GM12891 (cell line): ENCODE measurements around the gene NR2F1-AS1.

Experiments
- DNase-seq: peaks from one replicate; pipeline ENCODE4 v3.0.0; 2011; ENCODE audit warnings: low spot score; ENCODE audit not compliant: insufficient read length
- FAIRE-seq: peaks from 2 replicates; lab custom pipeline; 2011; peaks lifted over from hg19 to GRCh38; lab: Jason Lieb, UNC
- PAX5 ChIP-seq: IDR thresholded peaks from 2 replicates; pipeline ENCODE4 v1.6.1; 2011; ENCODE audit warnings: low read length, moderate library complexity, mild to moderate bottlenecking; ENCODE audit not compliant: insufficient read depth, severe bottlenecking
- POLR2A ChIP-seq: IDR thresholded peaks from 2 replicates; pipeline ENCODE4 v1.6.1; 2011; ENCODE audit warnings: low read depth, low read length, control low read depth
- POLR2AphosphoS5 ChIP-seq: IDR thresholded peaks from 2 replicates; pipeline ENCODE4 v1.6.1; 2011; ENCODE audit warnings: low read depth, low read length, control low read depth
- POU2F2 ChIP-seq: IDR thresholded peaks from 2 replicates; pipeline ENCODE4 v1.6.1; 2011; ENCODE audit warnings: low read depth, mild to moderate bottlenecking, control low read depth, low read length, moderate library complexity
- SPI1 ChIP-seq: IDR thresholded peaks from 2 replicates; pipeline ENCODE4 v1.6.1; 2011; ENCODE audit warnings: low read depth, low read length, control low read depth
- TAF1 ChIP-seq: IDR thresholded peaks from 2 replicates; pipeline ENCODE4 v1.6.1; 2011; ENCODE audit warnings: low read depth, low read length, control low read depth

The NR2F1-AS1 gene

DNA sequence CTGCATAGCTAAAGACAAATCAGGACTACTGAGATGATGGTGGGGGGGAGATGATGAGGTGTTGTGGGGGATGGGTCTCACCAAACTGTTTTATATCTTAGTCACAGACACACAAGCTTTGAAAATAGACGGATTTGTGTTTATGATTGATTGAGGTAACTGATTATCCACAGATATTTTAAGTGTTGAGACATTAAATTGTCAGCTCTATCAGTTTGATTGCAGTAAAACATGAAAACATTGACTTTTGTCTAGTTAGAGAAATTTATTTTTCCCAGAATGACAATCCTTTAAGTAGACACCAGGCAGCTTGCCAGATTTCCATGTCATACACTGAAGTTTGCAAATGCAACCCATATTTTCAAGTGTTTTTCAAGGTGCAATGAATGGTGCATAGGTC is 149.8 kb downstream of the NR2F1-AS1 start:
- FAIRE-seq, result no peak
- no peak for DNase-seq
- TF ChIP-seq PAX5, result no peak
- TF ChIP-seq POU2F2, result no peak
- no peak for TF ChIP-seq POLR2A
- no peak for TF ChIP-seq TAF1
- TF ChIP-seq POLR2AphosphoS5, result no peak

DNA sequence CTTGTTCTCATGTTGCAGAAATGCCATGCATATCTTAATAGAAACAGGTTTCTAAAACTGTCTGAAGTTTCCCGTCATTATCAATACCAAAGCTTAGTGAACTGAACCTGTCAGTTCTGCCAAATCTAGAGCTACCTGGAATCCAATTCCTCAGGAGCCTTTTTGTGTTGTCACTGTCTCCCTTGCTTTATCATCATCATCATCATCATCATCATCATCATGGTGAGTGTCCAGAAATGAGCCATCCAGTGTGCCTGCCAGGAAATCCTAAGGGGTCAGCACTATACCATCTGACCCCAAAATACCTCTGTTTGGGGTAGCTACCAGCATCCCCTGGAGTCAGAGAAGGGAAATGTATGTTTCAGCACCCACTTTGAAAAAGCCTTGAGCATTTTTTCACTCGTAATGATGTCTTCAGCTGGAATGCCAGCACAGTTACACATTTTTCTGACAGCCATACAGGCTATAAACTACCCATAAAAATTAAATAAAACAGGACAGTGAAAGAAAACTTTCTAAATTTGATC is 150.3 kb downstream of the NR2F1-AS1 start:
- no peak for DNase-seq
- TF ChIP-seq SPI1 (no peak), TAF1 (no peak), POLR2A (no peak), POU2F2 (no peak), POLR2AphosphoS5 (no peak), PAX5 (no peak)
- FAIRE-seq, result no peak

DNA sequence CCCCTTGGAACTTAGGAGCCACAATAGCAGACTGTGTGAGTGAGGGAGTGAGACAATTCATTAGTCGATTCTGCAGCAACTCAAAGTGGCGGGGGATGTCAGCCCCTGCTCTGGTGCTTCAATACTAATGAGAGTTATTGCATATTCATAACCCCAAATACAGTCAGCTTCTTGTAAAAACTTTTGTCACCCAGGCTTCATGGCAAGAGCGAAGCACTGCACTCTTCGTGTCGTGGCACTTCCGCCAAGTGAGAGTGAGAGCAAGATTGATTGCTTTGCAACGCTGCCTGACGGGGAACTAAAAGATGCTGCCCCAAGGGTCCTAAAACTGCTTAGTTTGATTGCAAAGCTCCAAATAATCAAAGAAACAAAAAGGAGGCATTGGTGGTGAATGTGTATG is 150.9 kb downstream of the NR2F1-AS1 start:
- FAIRE-seq (no peak), DNase-seq (no peak)
- TF ChIP-seq POLR2AphosphoS5 (no peak), TAF1 (no peak), SPI1 (no peak), POU2F2 (no peak), POLR2A (no peak), PAX5 (no peak)

DNA sequence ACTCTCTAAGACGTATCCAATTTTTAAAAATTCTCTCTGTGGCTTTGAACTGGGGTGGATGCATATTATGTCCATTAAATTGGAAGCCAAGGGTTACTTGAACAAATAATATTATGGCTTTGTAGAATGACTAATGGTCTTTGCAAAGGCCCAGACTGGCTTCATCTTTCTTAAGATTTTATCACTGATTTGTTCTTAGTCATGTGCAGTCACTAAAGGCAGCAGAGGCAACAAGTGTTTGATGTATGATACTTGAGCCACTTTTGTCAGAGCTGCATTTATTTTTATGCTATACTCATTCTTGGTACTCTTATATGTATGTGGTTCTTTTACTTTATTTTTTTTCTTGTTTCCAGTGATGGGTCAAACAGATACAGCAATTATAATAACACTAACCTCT is 152.2 kb downstream of the NR2F1-AS1 start:
- DNase-seq (no peak), FAIRE-seq (no peak)
- TF ChIP-seq POLR2AphosphoS5, result no peak

DNA sequence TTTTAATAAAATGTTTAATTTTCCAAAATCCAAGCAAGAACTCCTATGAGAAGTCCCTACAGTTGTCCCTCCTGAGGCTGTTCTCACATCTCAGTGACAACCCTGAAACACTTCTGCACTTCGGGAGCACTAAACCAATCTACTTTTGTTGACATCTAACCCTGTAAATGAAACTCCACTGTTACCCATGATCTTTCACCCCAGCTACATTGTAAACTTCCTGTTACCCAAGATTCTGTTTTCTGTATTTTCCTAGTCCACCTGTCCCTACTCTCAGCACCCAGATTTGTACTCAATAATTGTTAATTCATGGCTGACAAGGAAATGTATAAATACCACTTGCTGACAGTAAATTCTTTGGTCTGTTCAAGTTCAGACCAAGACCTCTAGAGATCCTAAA is 153.7 kb downstream of the NR2F1-AS1 start:
- FAIRE-seq (no peak), DNase-seq (no peak)
- TF ChIP-seq SPI1 (no peak), POU2F2 (no peak), TAF1 (no peak), PAX5 (no peak), POLR2A (no peak), POLR2AphosphoS5 (no peak)

DNA sequence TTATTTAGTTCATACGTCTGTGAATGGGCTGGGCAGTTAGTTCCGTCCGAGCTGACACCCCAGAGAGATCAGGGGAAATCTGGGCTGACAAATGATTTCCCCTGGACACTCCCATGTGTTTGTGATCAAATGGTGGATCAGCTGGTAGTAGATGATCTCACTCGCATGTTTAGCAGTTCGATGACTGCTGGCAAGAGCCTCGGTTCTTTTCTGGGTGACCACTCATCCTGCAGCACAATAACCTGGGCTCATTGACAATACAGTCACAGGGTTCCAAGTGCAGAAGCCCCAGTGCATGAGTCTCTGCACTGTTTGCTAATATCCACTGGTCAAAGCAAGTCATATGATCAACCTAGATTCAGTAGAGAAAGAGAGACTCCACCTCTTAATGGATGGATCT is 155.9 kb downstream of the NR2F1-AS1 start:
- no peak for TF ChIP-seq TAF1
- TF ChIP-seq PAX5, result no peak
- TF ChIP-seq SPI1, result no peak
- TF ChIP-seq POLR2AphosphoS5, result no peak
- DNase-seq, result no peak
- FAIRE-seq, result no peak

DNA sequence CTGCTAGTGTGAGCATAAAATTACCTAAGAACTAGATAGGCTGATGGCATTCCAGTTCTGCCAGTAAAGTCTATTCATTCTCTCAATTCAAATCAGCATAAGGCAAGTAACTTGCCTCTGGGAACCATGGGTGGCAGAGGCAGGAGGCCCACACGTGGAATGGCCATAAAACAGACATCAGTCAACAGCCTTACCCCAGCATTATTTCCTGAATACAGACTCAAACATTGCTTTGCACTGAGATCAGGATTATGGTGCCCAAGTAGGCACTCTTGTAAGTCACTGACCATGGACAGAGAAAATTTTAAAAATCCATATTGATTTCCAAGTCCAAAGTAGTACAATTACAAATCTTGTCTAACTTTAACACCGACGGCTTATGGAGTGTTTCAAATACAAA is 157.7 kb downstream of the NR2F1-AS1 start:
- FAIRE-seq (no peak), DNase-seq (no peak)
- no peak for TF ChIP-seq PAX5
- TF ChIP-seq SPI1, result no peak
- no peak for TF ChIP-seq POLR2AphosphoS5
- no peak for TF ChIP-seq POU2F2
- TF ChIP-seq POLR2A, result no peak
- TF ChIP-seq TAF1, result no peak

DNA sequence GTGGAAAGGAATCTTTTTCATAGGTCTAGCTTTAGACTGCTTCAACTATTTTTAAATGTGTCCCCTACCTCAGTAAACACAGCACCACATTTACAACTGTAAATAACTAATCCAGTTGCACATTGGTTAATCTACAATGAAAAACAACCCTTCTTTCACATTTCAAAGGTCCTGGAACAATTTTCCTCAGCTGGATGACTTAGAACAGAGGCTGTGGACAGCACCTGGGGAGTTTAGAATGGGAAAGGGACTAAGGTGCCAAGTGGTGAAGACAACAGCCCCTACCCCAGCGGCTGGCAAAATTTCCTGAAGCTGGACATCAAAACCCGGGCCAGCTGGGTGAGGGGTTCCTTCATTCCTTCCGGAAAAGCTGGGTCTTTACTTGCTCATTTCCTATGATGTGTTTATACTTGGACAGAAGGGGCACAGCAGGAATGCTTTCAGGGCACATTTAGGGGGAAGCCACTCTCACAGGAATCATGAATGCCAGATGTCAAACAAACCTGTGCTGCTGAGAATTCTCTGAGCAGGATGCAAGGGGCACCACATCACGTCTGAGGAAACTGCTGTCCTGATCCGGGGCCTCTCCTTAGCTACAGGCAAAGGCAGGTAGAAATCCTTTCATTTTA is 158.3 kb downstream of the NR2F1-AS1 start:
- TF ChIP-seq TAF1 (no peak), SPI1 (no peak), PAX5 (no peak), POLR2A (no peak), POU2F2 (no peak), POLR2AphosphoS5 (no peak)
- DNase-seq (no peak), FAIRE-seq (no peak)

DNA sequence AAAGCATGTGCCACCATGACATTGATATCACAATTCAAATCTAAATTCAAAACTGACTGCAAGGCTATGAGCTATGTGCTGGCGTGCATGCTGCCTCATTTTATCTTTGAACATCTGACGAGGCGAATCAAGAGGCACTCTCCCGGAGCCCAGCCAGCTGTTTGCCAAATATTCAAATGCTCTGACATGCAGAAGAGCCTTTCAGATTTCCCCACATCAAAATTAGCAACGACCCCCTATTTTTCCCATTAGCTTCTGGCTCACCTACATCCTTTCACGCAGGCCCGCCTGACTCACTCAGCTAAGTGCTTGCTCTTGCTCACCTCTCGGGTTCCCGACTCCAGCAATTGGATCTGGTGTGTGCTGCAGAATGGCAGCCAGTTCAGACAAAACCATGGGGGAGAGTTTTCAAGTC is 159.0 kb downstream of the NR2F1-AS1 start:
- TF ChIP-seq TAF1, result no peak
- TF ChIP-seq POLR2AphosphoS5, result no peak
- TF ChIP-seq SPI1, result no peak
- TF ChIP-seq POLR2A, result no peak
- TF ChIP-seq PAX5, result no peak
- no peak for TF ChIP-seq POU2F2
- DNase-seq (no peak), FAIRE-seq (no peak)

DNA sequence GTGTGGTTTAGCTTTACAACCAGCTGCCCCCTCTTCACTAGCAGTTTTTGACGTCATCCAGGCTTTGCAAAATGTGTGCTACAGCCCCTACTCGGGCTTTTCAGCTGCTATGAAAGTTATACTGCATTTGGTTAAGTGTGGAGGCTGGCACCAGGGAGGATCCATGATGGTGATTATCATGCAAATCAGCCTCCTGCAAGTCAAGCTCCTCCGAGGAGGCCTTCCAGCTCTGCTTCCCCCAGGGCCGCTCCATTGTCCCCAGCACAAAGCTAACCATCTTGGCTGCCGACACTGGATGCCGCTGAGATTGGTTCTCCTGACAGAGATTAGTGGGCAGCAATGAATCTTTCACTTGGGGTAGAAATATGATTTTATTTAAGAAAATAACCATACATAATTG is 159.6 kb downstream of the NR2F1-AS1 start:
- FAIRE-seq, result no peak

DNA sequence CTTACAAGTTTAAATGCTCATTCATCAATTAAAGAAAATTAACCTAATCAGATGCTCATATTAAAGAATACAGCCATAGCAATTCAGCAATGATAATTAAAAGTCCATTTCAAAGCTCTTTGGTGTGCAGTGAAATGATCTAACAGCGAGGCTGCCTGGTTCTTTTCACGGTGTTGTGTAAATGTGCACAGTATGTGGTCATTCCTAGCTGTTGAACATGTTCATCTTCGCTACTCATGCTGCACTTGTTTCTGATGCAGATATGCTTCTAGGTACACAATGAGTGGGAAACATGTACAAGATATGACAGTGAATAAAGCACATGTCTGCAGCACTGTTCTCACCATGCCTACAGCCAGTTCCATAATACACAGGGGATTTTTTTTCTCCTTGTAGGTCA is 163.5 kb downstream of the NR2F1-AS1 start:
- DNase-seq (no peak), FAIRE-seq (no peak)
- no peak for TF ChIP-seq SPI1
- TF ChIP-seq PAX5, result no peak
- TF ChIP-seq TAF1, result no peak
- TF ChIP-seq POLR2AphosphoS5, result no peak
- TF ChIP-seq POU2F2, result no peak
- no peak for TF ChIP-seq POLR2A

More for the DNA sequence above, 159.6 kb downstream of the NR2F1-AS1 start:
- TF ChIP-seq TAF1 (no peak), POLR2AphosphoS5 (no peak), SPI1 (no peak), PAX5 (no peak), POLR2A (no peak), POU2F2 (no peak)
- no peak for DNase-seq

DNA sequence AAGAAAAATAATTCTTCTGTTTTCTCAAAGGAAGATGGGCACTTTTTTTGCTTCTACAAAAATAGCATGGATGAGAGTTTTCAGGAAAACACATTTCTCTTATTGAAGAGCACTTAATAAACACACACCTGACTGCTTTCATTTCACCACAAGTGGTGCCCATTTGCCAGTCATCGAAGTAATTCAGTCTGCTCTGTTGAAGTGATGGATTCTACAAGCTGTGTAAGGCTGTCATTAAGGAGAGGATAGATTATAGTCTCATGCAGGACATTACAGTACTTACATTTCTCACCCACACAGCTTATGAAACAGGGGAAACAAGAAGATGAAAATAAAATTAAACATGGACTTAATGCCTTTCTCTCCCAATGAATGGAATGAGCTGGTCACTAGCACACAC is 165.2 kb downstream of the NR2F1-AS1 start:
- FAIRE-seq (no peak), DNase-seq (no peak)

More for the DNA sequence above, 165.2 kb downstream of the NR2F1-AS1 start:
- TF ChIP-seq SPI1 (no peak), PAX5 (no peak), POU2F2 (no peak), POLR2AphosphoS5 (no peak), TAF1 (no peak), POLR2A (no peak)
